Ovary (tissue), 9 donors: Measurements from ENCODE around the gene ZBTB44. TPM values are rescaled to one million over a fixed set of nuclear protein-coding genes. Genes with fewer than 3 reads are reported as not detected.
"Not testable (repeated sequence)": the region's sequence is repeated elsewhere in the genome, so short reads cannot be mapped to it uniquely, and the experiment has no call there.

Source experiments
- DNase-seq, 5 donors: peaks; one replicate each; pipeline ENCODE4 v3.0.0-alpha.2; 2019 to 2020
- H3K27ac ChIP-seq, 2 donors: fragments of 200-600 bp; one replicate each; pipeline versions ENCODE4 v1.5.1 to v1.8.0; 2019 to 2022
- H3K27me3 ChIP-seq: fragments of 200-600 bp; one replicate; pipeline ENCODE4 v1.8.0; 2022
- H3K36me3 ChIP-seq: fragments of 200-600 bp; sonication (generic); one replicate; pipeline ENCODE4 v1.5.1; 2019
- H3K4me1 ChIP-seq: one replicate; pipeline ENCODE4 v1.8.1; 2013; ENCODE audit warnings: mild to moderate bottlenecking, moderate library complexity; ENCODE audit not compliant: insufficient read depth
- H3K4me3 ChIP-seq: fragments of 200-600 bp; sonication (generic); one replicate; pipeline ENCODE4 v1.5.1; 2017
- H3K9me3 ChIP-seq, 2 donors: fragments of 200-600 bp in 1 of 2; sonication (generic) in 1 of 2; one replicate each; pipeline versions ENCODE4 v1.5.1 to v1.8.1; 2013 to 2019; ENCODE audit warnings: mild to moderate bottlenecking in 1 of 2, moderate library complexity in 1 of 2
- EP300 ChIP-seq: sonication (generic); formaldehyde crosslinking; IDR thresholded peaks from one replicate; pipeline ENCODE4 v1.6.1; 2017; ENCODE audit warnings: antibody characterized with exemption
- POLR2A ChIP-seq: fragments of 450-650 bp; IDR thresholded peaks from one replicate; pipeline ENCODE4 v1.6.1; 2017; ENCODE audit warnings: antibody characterized with exemption, mild to moderate bottlenecking, moderate library complexity
- WGBS, 3 donors: extraction: QIAGEN DNeasy Blood & Tissue Kit in 1 of 3; methylation state at CpG; one replicate each; pipeline versions ENCODE4 v1.1.5 to v1.1.7; 2013 to 2017; 5-methylcytosine and 5-hydroxymethylcytosine counted together
- intact Hi-C, 4 donors: fragments of 100-400 bp; cut with DNase I; formaldehyde crosslinking; loops; one replicate each; pipeline versions ENCODE4 v1.11.0 to v1.15.1; 2022 to 2023
- polyA plus RNA-seq, 2 donors: library from polyadenylated mRNA; stranded (reverse); fragments of 200-250 nt in 1 of 2; fragments of 350-450 nt in 1 of 2; fragmentation: Illumina TruSeq in 1 of 2; extraction: RNeasy Lipid Tissue Mini Kit (QIAGEN cat#74804) in 1 of 2; gene quantifications; one replicate each; pipeline ENCODE4 v1.2.3, GENCODE V29; 2013 to 2014
- total RNA-seq, 7 donors: library from RNA; depleted of rRNA in 2 of 7; stranded (reverse); fragments of >200 nt in 2 of 7; fragmentation: NEBNext Ultra II Directional in 3 of 7; extraction: Animal tissue kit (Norgen Biotek cat#: 25700) in 3 of 7; gene quantifications; one replicate each; pipeline versions ENCODE4 v1.1.0 to v1.2.4, GENCODE V29; 2016 to 2023
- TF ChIP-seq, protein P1 (sequence below), 3 donors: fragments of 450-650 bp in 2 of 3; fragments of 200-600 bp in 1 of 3; IDR thresholded peaks; one replicate each; pipeline versions ENCODE4 v1.5.1 to v1.8.0; 2016 to 2022; ENCODE audit warnings: antibody characterized with exemption in 3 of 3, mild to moderate bottlenecking in 1 of 3
- donor health status: DM: no; HTN: no; CAD: no; lungs with moderate emphysema.
- donor health status: DM: no; HTN: no; CAD: no.
- donor health status: Bipolar disorder and iron deficiency.
- donor health status: DM: yes; HTN: yes; CAD: no.
- donor health status: DM: no; HTN: no; CAD: no.
- donor health status: DM: yes; HTN: yes; CAD: no.

Gene ZBTB44
- total and polyA plus RNA-seq, 9 donors, result 19.1 to 83.0 (median 57.9) TPM

DNA sequence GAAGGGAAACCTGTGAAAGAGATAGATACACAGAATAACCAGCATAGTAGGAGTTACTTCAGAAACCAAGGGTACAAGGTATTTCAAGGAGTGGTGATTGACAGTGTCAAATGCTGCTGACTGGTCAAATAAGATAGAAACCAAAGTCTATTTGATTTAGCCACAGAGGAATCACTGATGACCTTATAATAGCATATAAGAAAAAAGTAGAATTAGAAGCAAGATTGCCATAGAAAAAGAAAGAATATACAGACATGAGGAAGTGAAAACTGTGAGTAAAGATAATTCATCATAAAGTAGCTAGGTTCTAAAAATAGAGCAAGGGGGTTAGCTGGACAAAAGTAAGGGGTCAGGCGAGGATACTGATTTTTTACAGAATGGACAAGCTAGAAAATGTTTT lies 14.2 kb downstream of the ZBTB44 start:
- DNase-seq, result no peak
- Histone ChIP-seq H3K4me1 (peaks cover 4% of the 10 kb centered on the region), H3K4me3 (no peak overlapping the region), H3K27ac (no peak overlapping the region), H3K9me3 (no peaks in the 10 kb centered on the region), H3K27me3 (no peaks in the 10 kb centered on the region), H3K36me3 (no peaks in the 10 kb centered on the region)
- TF ChIP-seq, protein P1, sequence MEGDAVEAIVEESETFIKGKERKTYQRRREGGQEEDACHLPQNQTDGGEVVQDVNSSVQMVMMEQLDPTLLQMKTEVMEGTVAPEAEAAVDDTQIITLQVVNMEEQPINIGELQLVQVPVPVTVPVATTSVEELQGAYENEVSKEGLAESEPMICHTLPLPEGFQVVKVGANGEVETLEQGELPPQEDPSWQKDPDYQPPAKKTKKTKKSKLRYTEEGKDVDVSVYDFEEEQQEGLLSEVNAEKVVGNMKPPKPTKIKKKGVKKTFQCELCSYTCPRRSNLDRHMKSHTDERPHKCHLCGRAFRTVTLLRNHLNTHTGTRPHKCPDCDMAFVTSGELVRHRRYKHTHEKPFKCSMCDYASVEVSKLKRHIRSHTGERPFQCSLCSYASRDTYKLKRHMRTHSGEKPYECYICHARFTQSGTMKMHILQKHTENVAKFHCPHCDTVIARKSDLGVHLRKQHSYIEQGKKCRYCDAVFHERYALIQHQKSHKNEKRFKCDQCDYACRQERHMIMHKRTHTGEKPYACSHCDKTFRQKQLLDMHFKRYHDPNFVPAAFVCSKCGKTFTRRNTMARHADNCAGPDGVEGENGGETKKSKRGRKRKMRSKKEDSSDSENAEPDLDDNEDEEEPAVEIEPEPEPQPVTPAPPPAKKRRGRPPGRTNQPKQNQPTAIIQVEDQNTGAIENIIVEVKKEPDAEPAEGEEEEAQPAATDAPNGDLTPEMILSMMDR (IDR thresholded peaks at IDR 0.05), result no peak
- TF ChIP-seq EP300, result no peak
- no peak for TF ChIP-seq POLR2A
- 44 to 57% (median 48%) methylated on average over 1 of the region's 1 CpG for WGBS, 3 donors
- intact Hi-C loops, result no loop called here

DNA sequence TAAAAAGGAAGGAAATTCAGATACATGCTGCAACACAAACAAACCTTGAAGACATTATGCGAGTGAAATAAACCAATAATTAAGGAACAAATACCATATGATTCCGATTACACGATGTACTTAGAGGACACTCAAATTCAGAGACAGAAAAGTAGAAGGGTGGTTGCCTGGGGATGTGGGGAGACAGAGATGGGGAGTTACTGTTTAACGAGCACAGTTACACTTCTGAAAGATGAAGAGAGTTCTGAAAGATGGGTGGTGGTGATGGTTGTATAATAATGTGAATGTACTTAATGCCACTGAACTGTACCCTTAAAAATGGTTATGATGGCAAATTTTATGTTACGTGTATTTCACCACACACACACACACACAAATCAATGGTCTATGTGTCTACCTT lies 14.7 kb downstream of the ZBTB44 start:
- intact Hi-C loops, result no loop called here
- peaks cover 4% of the 10 kb centered on the region for H3K4me1 ChIP-seq
- DNase-seq, result no peak
- no peak overlapping the region for H3K27ac ChIP-seq
- H3K4me3 ChIP-seq, result no peak overlapping the region
- H3K27me3 ChIP-seq, result no peaks in the 10 kb centered on the region
- no peaks in the 10 kb centered on the region for H3K36me3 ChIP-seq
- no peaks in the 10 kb centered on the region for H3K9me3 ChIP-seq
- TF ChIP-seq, protein P1 (IDR thresholded peaks at IDR 0.05), result no peak
- TF ChIP-seq EP300, result no peak
- no peak for TF ChIP-seq POLR2A
- WGBS, 3 donors, result 94 to 97% (median 95%) methylated on average over 5 of the region's 5 CpGs

DNA sequence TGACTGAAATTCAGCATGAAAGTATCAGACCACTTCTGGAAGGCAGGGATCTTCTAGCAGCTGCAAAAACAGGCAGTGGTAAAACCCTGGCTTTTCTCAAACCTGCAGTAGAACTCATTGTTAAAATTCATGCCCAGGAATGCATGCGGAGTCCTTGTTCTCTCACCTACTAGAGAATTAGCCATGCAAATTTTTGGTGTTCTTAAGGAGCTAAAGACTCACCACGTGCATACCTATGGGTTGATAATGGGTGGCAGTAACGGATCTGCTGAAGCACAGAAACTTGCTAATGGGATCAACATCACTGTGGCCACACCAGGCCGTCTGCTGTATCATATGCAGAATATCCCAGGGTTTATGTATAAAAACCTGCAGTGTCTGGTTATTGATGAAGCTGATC lies 19.1 kb downstream of the ZBTB44 start:
- WGBS, 3 donors, result 82 to 87% (median 83%) methylated on average over 4 of the region's 4 CpGs
- Histone ChIP-seq H3K36me3 (no peaks in the 10 kb centered on the region), H3K4me1 (no peaks in the 10 kb centered on the region), H3K4me3 (no peak overlapping the region), H3K27me3 (no peaks in the 10 kb centered on the region), H3K9me3 (no peaks in the 10 kb centered on the region), H3K27ac (no peak overlapping the region)
- TF ChIP-seq, protein P1 (IDR thresholded peaks at IDR 0.05), result no peak
- TF ChIP-seq EP300 (no peak), POLR2A (no peak)
- DNase-seq, result no peak
- intact Hi-C loops, result no loop called here

DNA sequence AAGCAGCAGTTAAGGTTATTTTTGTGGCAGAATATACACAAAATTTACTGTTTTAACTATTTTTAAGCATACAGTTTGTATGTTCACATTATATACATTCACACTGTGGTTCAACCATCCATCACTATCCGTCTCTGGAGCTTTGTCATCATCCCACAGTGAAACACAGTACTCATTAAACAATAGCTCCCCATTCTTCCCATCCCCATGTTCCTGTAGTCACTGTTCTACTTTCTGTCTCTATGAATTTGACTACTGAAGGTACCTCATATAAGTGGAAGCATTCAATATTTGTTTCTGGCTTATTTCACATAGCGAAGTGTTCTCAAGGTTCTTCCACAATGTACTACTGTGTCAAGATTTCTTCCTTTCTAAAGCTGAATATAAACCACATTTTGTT lies 32.6 kb downstream of the ZBTB44 start:
- no peaks in the 10 kb centered on the region for H3K36me3 ChIP-seq
- no peak for DNase-seq
- WGBS, 3 donors, result 96 to 98% (median 98%) methylated on average over 2 of the region's 2 CpGs
- intact Hi-C loops, result no loop called here
- H3K27ac ChIP-seq, result no peak overlapping the region
- H3K9me3 ChIP-seq, result no peaks in the 10 kb centered on the region
- no peak overlapping the region for H3K4me3 ChIP-seq
- TF ChIP-seq, protein P1 (IDR thresholded peaks at IDR 0.05), result no peak
- TF ChIP-seq POLR2A (no peak), EP300 (no peak)
- H3K4me1 ChIP-seq, result no peaks in the 10 kb centered on the region
- no peaks in the 10 kb centered on the region for H3K27me3 ChIP-seq

DNA sequence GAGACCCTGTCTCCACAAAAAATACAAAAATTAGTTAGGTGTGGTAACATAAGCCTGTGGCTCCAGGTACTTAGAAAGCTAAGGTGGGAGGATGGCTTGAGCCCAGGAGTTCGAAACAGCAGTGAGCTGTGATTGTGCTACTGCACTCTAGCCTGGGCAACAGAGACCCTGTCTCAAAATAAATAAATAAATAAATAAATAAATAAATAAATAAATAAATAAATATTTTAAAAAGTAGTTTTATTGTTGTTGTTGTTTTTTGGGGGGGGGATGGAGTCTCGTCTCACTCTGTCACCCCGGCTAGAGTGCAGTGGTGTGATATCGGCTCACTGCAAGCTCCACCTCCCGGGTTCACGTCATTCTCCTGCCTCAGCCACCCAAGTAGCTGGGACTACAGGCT lies 33.4 kb downstream of the ZBTB44 start:
- H3K4me3 ChIP-seq, H3K27me3 ChIP-seq, DNase-seq, H3K27ac ChIP-seq, H3K9me3 ChIP-seq, H3K4me1 ChIP-seq, intact Hi-C loops, H3K36me3 ChIP-seq: not testable (repeated sequence)
- WGBS, 3 donors, result 94 to 98% (median 98%) methylated on average over 6 of the region's 6 CpGs
